Activated T-cell treated with anti-CD3 and anti-CD28 coated beads for 1 hour (primary cell): ENCODE data around the gene FCGBP.
"Not testable (repeated sequence)": the region's sequence is repeated elsewhere in the genome, so short reads cannot be mapped to it uniquely, and the experiment has no call there.

Experiments
- DNase-seq: peaks from one replicate; pipeline ENCODE4 v3.0.0-alpha.2; 2020; ENCODE audit warnings: low read depth

The FCGBP gene

GRCh38 chr19:39890755-39891551, 43.5 kb downstream of the FCGBP start:
- no peak for DNase-seq

GRCh38 chr19:39889872-39890754, 44.3 kb downstream of the FCGBP start:
- not testable (repeated sequence) for DNase-seq

- DNase-seq = not testable (repeated sequence)
Measured at GRCh38 chr19:39887456-39887951, 46.9 kb downstream of the FCGBP start.

GRCh38 chr19:39885821-39886554, 48.4 kb downstream of the FCGBP start:
- DNase-seq = not testable (repeated sequence)

- not testable (repeated sequence) for DNase-seq
Measured at GRCh38 chr19:39884721-39885120, 49.7 kb downstream of the FCGBP start.
